Mesothelial cell of epicardium (in vitro differentiated cells): ENCODE results near the gene AGBL2. TPM values are rescaled to one million over a fixed set of nuclear protein-coding genes. Genes with fewer than 3 reads are reported as not detected.
"Not testable (repeated sequence)": the region's sequence is repeated elsewhere in the genome, so short reads cannot be mapped to it uniquely, and the experiment has no call there.

Experiments
- DNase-seq, 2 experiments: peaks; one replicate each; pipeline ENCODE4 v3.0.0; 2021; ENCODE audit warnings: low spot score in 2 of 2; ENCODE audit not compliant: unreplicated experiment in 2 of 2
- H3K27ac Mint-ChIP-seq: 2 replicates; pipeline ENCODE4 v1.8.0; 2021; ENCODE audit warnings: mixed read lengths
- H3K27me3 Mint-ChIP-seq: 2 replicates; pipeline ENCODE4 v1.8.0; 2021; ENCODE audit warnings: low read depth, mixed read lengths
- H3K36me3 Mint-ChIP-seq: 2 replicates; pipeline ENCODE4 v1.8.0; 2021; ENCODE audit warnings: mixed read lengths
- H3K4me1 Mint-ChIP-seq: 2 replicates; pipeline ENCODE4 v1.8.0; 2021; ENCODE audit warnings: mixed read lengths
- H3K4me3 Mint-ChIP-seq: 2 replicates; pipeline ENCODE4 v1.8.0; 2021; ENCODE audit warnings: mild to moderate bottlenecking, moderate library complexity, mixed read lengths
- H3K9me3 Mint-ChIP-seq: 2 replicates; pipeline ENCODE4 v1.8.0; 2021; ENCODE audit warnings: mixed read lengths
- total RNA-seq: library from RNA; stranded (reverse); gene quantifications from 3 replicates; pipeline ENCODE4 v1.2.1, GENCODE V29; 2021
- TF ChIP-seq, protein P1 (sequence below): fragments of 200-600 bp; sonication (generic); IDR thresholded peaks from one replicate; pipeline ENCODE4 v1.5.0; 2021; ENCODE audit warnings: antibody characterized with exemption; ENCODE audit not compliant: unreplicated experiment

The AGBL2 gene
- total RNA-seq, 1 donor from 2014 or later = 4.6 TPM

DNA sequence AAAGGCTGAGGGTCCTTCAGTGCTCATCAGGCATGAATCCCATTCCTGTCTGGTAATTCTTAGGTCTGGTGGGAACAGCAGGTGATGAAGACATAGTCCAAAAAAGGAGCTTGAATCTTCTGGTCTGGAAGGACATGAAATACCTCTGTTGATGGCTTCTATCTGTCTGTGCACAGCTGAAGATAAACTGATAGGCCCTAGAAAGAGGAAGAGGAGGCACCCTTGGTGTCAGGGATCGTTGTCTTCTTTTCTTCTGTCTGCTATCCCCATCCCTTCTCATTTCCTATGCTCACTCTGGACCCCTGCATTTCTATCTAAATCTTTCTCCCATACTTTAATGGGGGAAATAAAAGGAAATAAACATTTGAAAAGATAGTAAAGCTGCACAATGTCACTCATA lies 9.4 kb downstream of the AGBL2 start:
- no peak overlapping the region for H3K4me3 Mint-ChIP-seq
- H3K36me3 Mint-ChIP-seq = peaks cover 8% of the 10 kb centered on the region
- H3K4me1 Mint-ChIP-seq = no peaks in the 10 kb centered on the region
- H3K27ac Mint-ChIP-seq = no peak overlapping the region
- no peaks in the 10 kb centered on the region for H3K27me3 Mint-ChIP-seq
- peaks cover 9% of the 10 kb centered on the region for H3K9me3 Mint-ChIP-seq
- no peak for DNase-seq
- TF ChIP-seq, protein P1, sequence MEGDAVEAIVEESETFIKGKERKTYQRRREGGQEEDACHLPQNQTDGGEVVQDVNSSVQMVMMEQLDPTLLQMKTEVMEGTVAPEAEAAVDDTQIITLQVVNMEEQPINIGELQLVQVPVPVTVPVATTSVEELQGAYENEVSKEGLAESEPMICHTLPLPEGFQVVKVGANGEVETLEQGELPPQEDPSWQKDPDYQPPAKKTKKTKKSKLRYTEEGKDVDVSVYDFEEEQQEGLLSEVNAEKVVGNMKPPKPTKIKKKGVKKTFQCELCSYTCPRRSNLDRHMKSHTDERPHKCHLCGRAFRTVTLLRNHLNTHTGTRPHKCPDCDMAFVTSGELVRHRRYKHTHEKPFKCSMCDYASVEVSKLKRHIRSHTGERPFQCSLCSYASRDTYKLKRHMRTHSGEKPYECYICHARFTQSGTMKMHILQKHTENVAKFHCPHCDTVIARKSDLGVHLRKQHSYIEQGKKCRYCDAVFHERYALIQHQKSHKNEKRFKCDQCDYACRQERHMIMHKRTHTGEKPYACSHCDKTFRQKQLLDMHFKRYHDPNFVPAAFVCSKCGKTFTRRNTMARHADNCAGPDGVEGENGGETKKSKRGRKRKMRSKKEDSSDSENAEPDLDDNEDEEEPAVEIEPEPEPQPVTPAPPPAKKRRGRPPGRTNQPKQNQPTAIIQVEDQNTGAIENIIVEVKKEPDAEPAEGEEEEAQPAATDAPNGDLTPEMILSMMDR = no peak

- DNase-seq = no peak
- Mint-ChIP-seq H3K27ac (no peak overlapping the region), H3K4me1 (peaks cover 4% of the 10 kb centered on the region), H3K9me3 (peaks cover 4% of the 10 kb centered on the region), H3K4me3 (no peak overlapping the region), H3K36me3 (no peaks in the 10 kb centered on the region), H3K27me3 (no peaks in the 10 kb centered on the region)
- TF ChIP-seq, protein P1 = no peak
Observed at GRCh38 chr11:47691979-47692378, 23.2 kb downstream of the AGBL2 start.

- no peak for DNase-seq
- Mint-ChIP-seq H3K27ac (no peak overlapping the region), H3K27me3 (no peaks in the 10 kb centered on the region), H3K4me3 (no peak overlapping the region), H3K36me3 (no peaks in the 10 kb centered on the region), H3K9me3 (peaks cover 4% of the 10 kb centered on the region), H3K4me1 (peaks cover 4% of the 10 kb centered on the region)
- TF ChIP-seq, protein P1 = no peak
Observed at GRCh38 chr11:47689480-47689879, 25.7 kb downstream of the AGBL2 start.

DNA sequence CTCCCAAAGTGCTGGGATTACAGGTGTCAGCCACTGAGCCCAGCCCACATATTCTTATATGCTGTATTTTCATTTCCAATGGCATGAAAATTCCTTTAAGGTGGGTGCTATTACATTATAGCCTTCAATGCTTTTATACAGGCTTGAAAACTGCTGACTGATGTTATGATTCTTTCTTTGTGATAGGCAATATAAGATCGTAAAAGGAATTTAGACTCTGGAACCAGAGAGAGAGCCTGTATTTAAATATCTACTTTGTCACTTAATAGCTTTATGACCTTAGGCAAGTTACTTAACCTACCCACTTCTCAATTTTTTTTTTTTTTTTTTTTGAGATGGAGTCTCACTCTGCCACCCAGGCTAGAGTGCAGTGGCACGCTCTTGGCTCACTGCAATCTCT lies 26.2 kb downstream of the AGBL2 start:
- Mint-ChIP-seq H3K4me3 (no peak overlapping the region), H3K36me3 (no peaks in the 10 kb centered on the region), H3K9me3 (peaks cover 4% of the 10 kb centered on the region), H3K27ac (no peak overlapping the region), H3K27me3 (no peaks in the 10 kb centered on the region), H3K4me1 (peaks cover 4% of the 10 kb centered on the region)
- no peak for DNase-seq
- TF ChIP-seq, protein P1 = no peak

- peaks cover 4% of the 10 kb centered on the region for H3K9me3 Mint-ChIP-seq
- TF ChIP-seq, protein P1 = no peak
- H3K27ac Mint-ChIP-seq = no peak overlapping the region
- no peaks in the 10 kb centered on the region for H3K36me3 Mint-ChIP-seq
- no peak for DNase-seq
- peaks cover 4% of the 10 kb centered on the region for H3K4me1 Mint-ChIP-seq
- H3K4me3 Mint-ChIP-seq = no peak overlapping the region
- no peaks in the 10 kb centered on the region for H3K27me3 Mint-ChIP-seq
Observed at GRCh38 chr11:47688111-47688510, 27.1 kb downstream of the AGBL2 start.

GRCh38 chr11:47686704-47687103 lies 28.5 kb downstream of the AGBL2 start:
- not testable (repeated sequence) for H3K27me3 Mint-ChIP-seq, H3K9me3 Mint-ChIP-seq, H3K4me1 Mint-ChIP-seq, H3K4me3 Mint-ChIP-seq, H3K27ac Mint-ChIP-seq, H3K36me3 Mint-ChIP-seq, DNase-seq
